ENCODE data around the gene NRG2. TPM values are rescaled to one million over a fixed set of nuclear protein-coding genes. Genes with fewer than 3 reads are reported as not detected.

NRG2 gene
- total RNA-seq, 4 donors from 2014 or later: 0.80 TPM; not detected in 3

GRCh38 chr5:139979943-139980342 is 63.2 kb downstream of the NRG2 start:
- H3K4me3 ChIP-seq: no peak overlapping the region
- H3K4me1 ChIP-seq: no peaks in the 10 kb centered on the region
- no peak overlapping the region for H3K27ac ChIP-seq
- DNase-seq: no peak
- H3K36me3 ChIP-seq: no peaks in the 10 kb centered on the region
- H3K9me3 ChIP-seq: no peaks in the 10 kb centered on the region
- no peaks in the 10 kb centered on the region for H3K27me3 ChIP-seq
- TF ChIP-seq POLR2A (IDR thresholded peaks at IDR 0.05) (no peak), CTCF (IDR thresholded peaks at IDR 0.05) (no peak)

GRCh38 chr5:139979518-139979917 is 63.6 kb downstream of the NRG2 start:
- no peak for DNase-seq
- H3K27me3 ChIP-seq: no peaks in the 10 kb centered on the region
- no peaks in the 10 kb centered on the region for H3K9me3 ChIP-seq
- no peaks in the 10 kb centered on the region for H3K4me1 ChIP-seq
- H3K27ac ChIP-seq: no peak overlapping the region
- no peak overlapping the region for H3K4me3 ChIP-seq
- no peaks in the 10 kb centered on the region for H3K36me3 ChIP-seq
- no peak for TF ChIP-seq CTCF (IDR thresholded peaks at IDR 0.05)
- no peak for TF ChIP-seq POLR2A (IDR thresholded peaks at IDR 0.05)

GRCh38 chr5:139976703-139977102 is 66.4 kb downstream of the NRG2 start:
- Histone ChIP-seq H3K36me3 (no peaks in the 10 kb centered on the region), H3K9me3 (no peaks in the 10 kb centered on the region), H3K4me3 (no peak overlapping the region), H3K27ac (no peak overlapping the region), H3K27me3 (no peaks in the 10 kb centered on the region), H3K4me1 (no peaks in the 10 kb centered on the region)
- DNase-seq: no peak
- TF ChIP-seq CTCF (IDR thresholded peaks at IDR 0.05): no peak
- TF ChIP-seq POLR2A (IDR thresholded peaks at IDR 0.05): no peak

- H3K27me3 ChIP-seq: no peaks in the 10 kb centered on the region
- H3K27ac ChIP-seq: no peak overlapping the region
- H3K4me1 ChIP-seq: no peaks in the 10 kb centered on the region
- DNase-seq: no peak
- H3K4me3 ChIP-seq: no peak overlapping the region
- TF ChIP-seq CTCF (IDR thresholded peaks at IDR 0.05): no peak
- no peak for TF ChIP-seq POLR2A (IDR thresholded peaks at IDR 0.05)
- no peaks in the 10 kb centered on the region for H3K9me3 ChIP-seq
- H3K36me3 ChIP-seq: no peaks in the 10 kb centered on the region
These were observed 67.2 kb downstream of the NRG2 start for GRCh38 chr5:139975942-139976341.

GRCh38 chr5:139975306-139975705 is 67.8 kb downstream of the NRG2 start:
- Histone ChIP-seq H3K27me3 (no peaks in the 10 kb centered on the region), H3K36me3 (no peaks in the 10 kb centered on the region), H3K4me1 (no peaks in the 10 kb centered on the region), H3K4me3 (no peak overlapping the region), H3K9me3 (no peaks in the 10 kb centered on the region), H3K27ac (no peak overlapping the region)
- no peak for TF ChIP-seq CTCF (IDR thresholded peaks at IDR 0.05)
- peak in 1 of 3 donors; percentile 24 for DNase-seq

- no peak overlapping the region for H3K27ac ChIP-seq
- no peaks in the 10 kb centered on the region for H3K36me3 ChIP-seq
- DNase-seq: peak in 1 of 3 donors; percentile 35
- H3K9me3 ChIP-seq: no peaks in the 10 kb centered on the region
- H3K4me1 ChIP-seq: no peaks in the 10 kb centered on the region
- no peak overlapping the region for H3K4me3 ChIP-seq
- TF ChIP-seq POLR2A (IDR thresholded peaks at IDR 0.05) (no peak), CTCF (IDR thresholded peaks at IDR 0.05) (no peak)
- H3K27me3 ChIP-seq: no peaks in the 10 kb centered on the region
These were observed 68.4 kb downstream of the NRG2 start for GRCh38 chr5:139974661-139975060.
